HepG2 (cell line): ENCODE measurements around the gene NABP1. TPM values are rescaled to one million over a fixed set of nuclear protein-coding genes. Genes with fewer than 3 reads are reported as not detected.

Source experiments
- ATAC-seq: fragments of 200-7000 bp; cut with Tn5 transposase; 3 replicates; pipeline ENCODE4 v1.9.1; 2020; ENCODE audit warnings: mild to moderate bottlenecking, moderate library complexity
- BruUV-seq: library from RNA; stranded (reverse); fragments of 400-500 nt; replicated peaks from 2 replicates; lab custom pipeline; 2021; lab: Mats Ljungman, UMichigan
- CTCF ChIA-PET: fragments of 300-600 bp; formaldehyde crosslinking; extraction: SDS; loops from one replicate; lab custom pipeline; 2021; ENCODE audit warnings: low total read pairs, inconsistent platforms, low intra/inter-chr PET ratio; lab: Yijun Ruan, JAX
- POLR2A ChIA-PET: fragments of 350-600 bp; sonication (Branson Sonifier 250); formaldehyde crosslinking; loops from one replicate; lab custom pipeline; 2020; ENCODE audit warnings: antibody characterized with exemption, inconsistent platforms; lab: Yijun Ruan, JAX
- DNase-seq: peaks from one replicate; pipeline ENCODE4 v3.0.0-alpha.2; 2015; ENCODE audit warnings: low spot score
- FAIRE-seq: peaks from 3 replicates; lab custom pipeline; 2011; peaks lifted over from hg19 to GRCh38; lab: Jason Lieb, UNC
- H2AFZ ChIP-seq: one replicate; pipeline ENCODE4 v1.6.1; 2011; ENCODE audit warnings: low read length, inconsistent platforms
- H3K27ac ChIP-seq: fragments of 300-600 bp; 3 replicates; pipeline ENCODE4 v1.8.0; 2011; ENCODE audit warnings: mixed run types, mild to moderate bottlenecking, mixed read lengths, low read length, inconsistent platforms; ENCODE audit not compliant: insufficient read depth; ENCODE audit errors: extremely low read length
- H3K27me3 ChIP-seq, 2 experiments: fragments of 200-600 bp in 1 of 2; 2 replicates in 1 of 2; 3 replicates in 1 of 2; pipeline versions ENCODE4 v1.6.0 to v1.8.0; 2011; ENCODE audit warnings: low read length in 2 of 2, mild to moderate bottlenecking in 2 of 2, moderate library complexity in 2 of 2, inconsistent platforms in 1 of 2; ENCODE audit not compliant: insufficient read depth in 2 of 2, control insufficient read depth in 1 of 2
- H3K36me3 ChIP-seq, 2 experiments: fragments of 200-600 bp in 1 of 2; replicated peaks in 1 of 2; 2 replicates in 1 of 2; 3 replicates in 1 of 2; pipeline versions ENCODE4 v1.5.1 to v1.8.0; 2011; ENCODE audit warnings: low read length in 2 of 2, inconsistent platforms in 1 of 2; ENCODE audit not compliant: insufficient read depth in 2 of 2, control insufficient read depth in 1 of 2
- H3K4me1 ChIP-seq: 2 replicates; pipeline ENCODE4 v1.5.1; 2012; ENCODE audit warnings: low read length, inconsistent platforms; ENCODE audit not compliant: insufficient read depth
- H3K4me2 ChIP-seq: 2 replicates; pipeline ENCODE4 v1.6.0; 2011; ENCODE audit warnings: low read depth, low read length, inconsistent platforms
- H3K4me3 ChIP-seq, 3 experiments: fragments of 200-600 bp in 1 of 3; sonication (generic), shearing (Covaris generic) in 1 of 3; replicated peaks in 1 of 3; 2 replicates each; pipeline ENCODE4 v1.5.1; 2011 to 2016; ENCODE audit warnings: low read length in 3 of 3, inconsistent platforms in 2 of 3, low read depth in 2 of 3, mild to moderate bottlenecking in 2 of 3, control low read depth in 1 of 3, mixed read lengths in 1 of 3; ENCODE audit not compliant: insufficient read depth in 1 of 3
- H3K79me2 ChIP-seq: one replicate; pipeline ENCODE4 v1.6.1; 2011; ENCODE audit warnings: low read length, inconsistent platforms; ENCODE audit not compliant: insufficient read depth
- H3K9ac ChIP-seq: 2 replicates; pipeline ENCODE4 v1.6.0; 2011; ENCODE audit warnings: mild to moderate bottlenecking, low read depth, low read length, inconsistent platforms; ENCODE audit not compliant: insufficient read depth
- H3K9me3 ChIP-seq: 2 replicates; pipeline ENCODE4 v1.5.1; 2012; ENCODE audit warnings: mild to moderate bottlenecking, low read length
- H4K20me1 ChIP-seq: 2 replicates; pipeline ENCODE4 v1.6.0; 2011; ENCODE audit warnings: inconsistent platforms, mild to moderate bottlenecking, low read length, moderate library complexity; ENCODE audit not compliant: insufficient read depth
- CBX5 ChIP-seq: sonication (generic); formaldehyde crosslinking; IDR thresholded peaks from 2 replicates; pipeline ENCODE4 v1.4.0; 2020; ENCODE audit warnings: missing genetic modification reagents, borderline replicate concordance
- DDIT3 ChIP-seq: sonication (generic); formaldehyde crosslinking; IDR thresholded peaks from 2 replicates; pipeline ENCODE4 v1.4.0; 2020; ENCODE audit warnings: mild to moderate bottlenecking, missing genetic modification reagents
- FOXM1 ChIP-seq: sonication (generic); formaldehyde crosslinking; IDR thresholded peaks from 2 replicates; pipeline ENCODE4 v1.5.0; 2020; ENCODE audit warnings: missing genetic modification reagents
- HOXA9 ChIP-seq: sonication (generic); formaldehyde crosslinking; IDR thresholded peaks from 2 replicates; pipeline ENCODE4 v1.8.1; 2022; ENCODE audit warnings: missing genetic modification reagents, mild to moderate bottlenecking, moderate library complexity, borderline replicate concordance
- JUNB ChIP-seq: sonication (generic); formaldehyde crosslinking; IDR thresholded peaks from 2 replicates; pipeline ENCODE4 v1.8.0; 2022; ENCODE audit warnings: missing genetic modification reagents, mild to moderate bottlenecking, borderline replicate concordance
- POLR2G ChIP-seq: fragments of 200-400 bp; formaldehyde crosslinking; IDR thresholded peaks from 2 replicates; pipeline ENCODE4 v1.6.1; 2018; ENCODE audit warnings: mild to moderate bottlenecking, low read depth, low read length, moderate library complexity
- SNAI1 ChIP-seq: sonication (generic); formaldehyde crosslinking; IDR thresholded peaks from 2 replicates; pipeline ENCODE4 v1.5.0; 2020; ENCODE audit warnings: mild to moderate bottlenecking, missing genetic modification reagents, borderline replicate concordance
- U2AF2 ChIP-seq: fragments of 200-400 bp; formaldehyde crosslinking; IDR thresholded peaks from 2 replicates; pipeline ENCODE4 v1.6.1; 2017; ENCODE audit warnings: low read depth, mild to moderate bottlenecking, low read length
- ZNF639 ChIP-seq: conservative IDR thresholded peaks from 2 replicates; pipeline ENCODE4 v1.6.1; 2018; ENCODE audit warnings: missing genetic modification reagents
- ZNF710 ChIP-seq: sonication (generic); formaldehyde crosslinking; IDR thresholded peaks from 2 replicates; pipeline ENCODE4 v1.5.0; 2020; ENCODE audit warnings: mild to moderate bottlenecking, missing genetic modification reagents, borderline replicate concordance
- in situ Hi-C: cut with HindIII; loops from 2 replicates; pipeline ENCODE4 v1.10.0; 2017; ENCODE audit warnings: low pct_unique_long_range_greater_than_20kb; ENCODE audit not compliant: extremely low pct_ligation_motif_present
- intact Hi-C: fragments of 100-400 bp; cut with micrococcal nuclease; formaldehyde crosslinking; loops from one replicate; pipeline ENCODE4 v1.10.0; 2022; ENCODE audit not compliant: unreplicated experiment
- polyA plus RNA-seq, 8 experiments: library from polyadenylated mRNA; depleted of rRNA in 3 of 8; stranded (reverse) in 7 of 8; unstranded in 1 of 8; fragments of >200 nt; fragmentation: Illumina TruSeq in 4 of 8; extraction: Trizol in 4 of 8; gene quantifications; 2 replicates each; pipeline versions ENCODE4 v1.2.1 to v1.2.3, GENCODE V29; 2011 to 2016; ENCODE audit warnings: low read depth in 4 of 8, missing spikeins in 1 of 8, mixed read lengths in 1 of 8; ENCODE audit not compliant: insufficient read depth in 1 of 8
- total RNA-seq, 5 experiments: library from RNA; depleted of rRNA; stranded (reverse); fragments of >200 nt; fragmentation: Illumina TruSeq; extraction: Trizol; gene quantifications; 2 replicates each; pipeline ENCODE4 v1.2.3, GENCODE V29; 2016; ENCODE audit warnings: low read depth in 1 of 5

The NABP1 gene
- total and polyA plus RNA-seq, 2 of the 13 experiments (the other 11 are each of a cell fraction or from before 2014, with no cell fraction given), result 14.9 to 19.8 TPM

GRCh38 chr2:191696966-191697365 is 19.0 kb downstream of the NABP1 start:
- Histone ChIP-seq H4K20me1 (no peaks in the 10 kb centered on the region), H3K4me1 (peaks cover 7% of the 10 kb centered on the region), H3K4me2 (no peak overlapping the region), H3K4me3 (no peak overlapping the region), H3K9me3 (no peaks in the 10 kb centered on the region), H3K79me2 (no peaks in the 10 kb centered on the region), H2AFZ (no peak overlapping the region), H3K27me3 (no peaks in the 10 kb centered on the region), H3K27ac (no peak overlapping the region), H3K9ac (no peak overlapping the region), H3K36me3 (no peaks in the 10 kb centered on the region)
- ChIA-PET POLR2A (interaction anchor here (3.4 kb wide), 1 partner anchor 19 kb away, joined by 17 read pairs; the partner anchor contains the start of gene NABP1), CTCF (no interaction called here)
- in situ Hi-C loops (no loop called here), intact Hi-C loops (no loop called here)
- no TSS peak for BruUV-seq
- no peak for DNase-seq
- no peak for TF ChIP-seq SNAI1 (CRISPR knock-in tag)
- no peak for TF ChIP-seq DDIT3 (CRISPR knock-in tag)
- no peak for TF ChIP-seq ZNF639 (CRISPR knock-in tag)
- TF ChIP-seq HOXA9 (CRISPR knock-in tag), result no peak
- TF ChIP-seq CBX5 (CRISPR knock-in tag), result no peak
- no peak for TF ChIP-seq POLR2G
- no peak for TF ChIP-seq ZNF710 (CRISPR knock-in tag)
- TF ChIP-seq JUNB (CRISPR knock-in tag), result no peak
- TF ChIP-seq FOXM1 (CRISPR knock-in tag), result no peak
- no peak for TF ChIP-seq U2AF2
- no peak for FAIRE-seq
- no peak for ATAC-seq
